ENCODE measurements around the gene ADSL.

The ADSL gene

DNA sequence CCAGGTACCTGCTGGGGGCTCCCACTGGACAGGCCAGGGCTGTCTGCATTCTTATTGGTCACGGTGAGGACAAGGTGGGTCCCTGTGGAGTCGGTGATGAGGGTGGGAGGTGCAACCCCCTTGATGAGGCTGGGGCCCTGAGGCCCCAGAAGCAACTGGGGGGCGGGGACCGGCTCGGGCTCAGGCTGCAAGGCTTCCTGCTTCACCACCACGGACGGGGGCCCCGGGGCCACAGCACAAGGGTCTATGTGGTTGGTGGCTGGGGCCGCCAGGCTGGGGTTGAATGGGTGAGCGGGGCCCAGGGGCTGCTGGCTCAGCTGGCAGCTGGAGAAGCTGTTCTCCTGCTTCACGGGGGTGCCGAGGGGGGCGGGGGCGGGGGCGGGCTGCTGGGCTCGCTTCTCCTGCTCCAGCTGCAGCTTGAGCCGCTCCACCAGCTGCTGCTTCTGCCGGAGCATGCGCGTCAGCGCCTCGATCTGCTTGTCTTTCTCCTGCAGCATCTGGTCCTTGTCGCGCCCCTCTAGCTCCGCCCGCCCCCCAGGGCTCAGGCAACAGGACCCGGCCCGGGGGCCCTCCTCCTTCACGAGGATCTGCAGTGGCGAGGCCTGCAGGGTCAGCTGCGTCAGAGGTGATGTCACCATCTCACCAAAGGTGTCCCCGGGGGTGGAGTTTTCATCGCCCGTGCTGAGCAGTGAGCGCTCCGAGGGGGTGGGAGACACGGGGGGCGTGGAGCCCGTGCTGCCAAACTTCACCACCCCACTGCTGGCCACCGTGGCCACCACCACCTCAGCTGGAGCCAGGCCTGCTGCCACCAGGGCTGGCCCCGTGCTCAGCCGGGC lies 72.3 kb downstream of the ADSL start:
- no peak for DNase-seq (ENCODE audit: low read depth)

DNA sequence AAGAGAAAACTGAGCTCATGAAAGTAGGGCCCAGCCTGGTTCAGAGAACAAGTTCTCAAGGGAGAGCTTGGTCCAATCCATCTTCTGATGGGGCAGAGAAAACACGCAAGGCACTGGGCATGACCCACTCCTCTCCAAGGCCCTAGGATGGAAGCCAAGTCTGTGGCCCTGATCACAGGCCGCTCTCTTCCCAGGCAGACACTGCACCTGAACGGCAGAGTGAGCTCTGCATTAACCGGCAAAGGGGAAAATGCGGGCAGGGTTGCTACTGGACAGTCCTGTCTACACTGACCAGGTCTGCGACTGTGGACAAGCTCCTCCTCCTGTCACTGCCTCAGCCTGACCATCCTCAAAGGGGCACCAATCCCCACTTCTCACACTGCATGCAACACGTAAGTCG lies 73.4 kb downstream of the ADSL start:
- no peak for DNase-seq (ENCODE audit: low read depth)

DNA sequence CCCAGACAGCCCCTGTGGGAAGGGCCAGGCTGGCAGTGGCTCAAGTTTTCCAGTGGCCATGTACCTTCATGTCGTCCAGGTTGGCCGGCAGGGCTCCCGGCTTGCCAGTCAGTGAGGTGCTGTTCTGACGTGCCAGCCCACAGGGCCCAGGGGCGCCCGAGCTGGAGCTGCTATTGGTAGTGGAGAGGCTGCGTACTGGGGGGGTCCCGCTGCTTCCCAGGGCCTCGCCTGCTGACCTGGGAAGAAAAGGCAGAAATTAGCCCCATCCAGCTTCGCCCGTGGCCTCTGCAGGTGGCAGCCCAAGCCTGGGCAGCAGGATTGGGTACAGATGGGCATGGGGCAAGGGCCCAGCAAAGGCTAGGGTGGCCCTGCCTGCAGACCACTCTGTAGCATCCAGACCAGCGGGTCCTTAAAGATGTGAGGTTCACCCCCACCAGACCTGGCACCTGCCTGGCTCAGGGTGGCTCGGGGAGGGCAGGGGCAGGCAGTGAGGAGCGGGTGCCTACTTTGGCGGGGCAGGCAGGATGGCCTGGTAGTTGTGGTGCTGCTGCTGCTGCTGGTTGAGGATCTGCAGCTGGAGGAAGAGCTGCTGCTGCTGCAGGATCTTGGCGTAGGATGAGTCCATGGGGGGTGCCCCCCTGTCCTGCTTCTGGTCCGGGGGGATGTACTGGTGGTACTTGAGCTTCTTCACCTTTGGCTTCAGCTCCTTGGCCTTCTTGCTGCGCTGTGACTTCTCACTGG lies 74.2 kb downstream of the ADSL start:
- DNase-seq (ENCODE audit: low read depth), result no peak

DNA sequence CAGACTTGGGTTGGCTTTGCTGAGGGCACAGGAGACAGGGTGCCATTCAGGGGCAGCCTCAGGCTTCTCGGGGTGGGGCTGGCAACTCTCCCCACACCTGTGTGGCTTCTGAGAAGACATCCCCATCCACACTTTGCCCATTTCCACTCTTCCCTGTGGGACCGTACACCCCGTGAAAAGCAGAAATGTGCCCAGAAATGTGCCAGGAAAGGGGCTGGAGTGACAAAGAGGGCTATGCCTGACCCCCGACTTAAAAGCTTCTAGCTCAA lies 74.7 kb downstream of the ADSL start:
- no peak for DNase-seq (ENCODE audit: low read depth)

DNA sequence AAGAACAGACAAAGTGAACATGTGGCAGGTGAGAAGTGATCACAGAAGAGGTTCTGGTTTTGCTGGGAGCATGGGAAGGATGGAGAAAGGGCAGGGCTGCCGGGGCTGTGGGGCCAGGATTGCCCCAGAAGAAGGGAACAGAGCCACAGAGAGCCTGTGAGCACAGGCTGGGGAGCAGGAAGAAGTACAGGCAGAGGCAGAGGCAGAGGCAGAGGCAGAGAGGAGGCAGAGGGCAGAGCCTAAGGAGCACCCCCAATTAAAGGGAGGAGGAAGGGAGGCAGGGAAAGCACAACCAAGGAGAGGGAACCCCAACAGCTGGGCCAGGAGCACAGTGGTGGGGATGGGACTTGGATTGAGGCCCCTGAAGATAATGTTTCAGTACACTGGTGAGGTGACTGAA lies 75.6 kb downstream of the ADSL start:
- no peak for DNase-seq (ENCODE audit: low read depth)

DNA sequence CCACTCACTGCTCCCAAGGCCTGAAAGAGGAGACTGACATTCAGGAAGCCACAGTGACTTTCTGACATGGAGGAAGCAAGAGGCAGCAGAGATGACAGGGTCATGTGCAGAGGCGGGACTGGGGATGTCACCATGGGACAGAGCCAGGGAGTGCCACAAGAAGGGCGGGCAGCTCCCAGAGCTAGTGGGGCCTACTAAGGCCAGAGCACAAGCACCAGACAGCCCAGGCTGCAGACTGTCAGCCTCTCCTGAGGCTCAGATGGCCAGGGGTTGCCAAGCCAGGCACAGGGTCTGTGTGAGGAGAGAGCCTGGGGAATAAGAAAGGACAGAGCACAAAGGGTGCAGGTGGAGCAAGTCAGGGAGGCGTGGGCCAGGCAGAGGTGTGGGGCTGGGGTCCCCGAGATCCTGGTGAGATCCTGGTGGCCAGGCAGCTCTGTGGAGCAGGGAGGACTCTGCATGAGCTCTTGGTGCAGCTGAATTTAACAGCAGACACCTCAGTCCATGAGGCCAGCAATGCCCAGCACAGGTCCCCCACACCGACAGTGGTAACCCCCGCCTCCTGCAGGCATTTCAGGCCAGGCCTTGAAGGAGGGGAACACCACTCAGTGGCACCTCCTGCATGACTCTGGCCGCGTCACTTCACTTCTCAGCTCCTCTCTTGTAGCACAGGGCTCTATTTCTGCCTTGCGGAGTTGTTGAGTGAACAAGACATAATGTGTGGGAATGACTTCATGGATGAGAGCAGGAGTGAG lies 76.4 kb downstream of the ADSL start:
- no peak for DNase-seq (ENCODE audit: low read depth)

DNA sequence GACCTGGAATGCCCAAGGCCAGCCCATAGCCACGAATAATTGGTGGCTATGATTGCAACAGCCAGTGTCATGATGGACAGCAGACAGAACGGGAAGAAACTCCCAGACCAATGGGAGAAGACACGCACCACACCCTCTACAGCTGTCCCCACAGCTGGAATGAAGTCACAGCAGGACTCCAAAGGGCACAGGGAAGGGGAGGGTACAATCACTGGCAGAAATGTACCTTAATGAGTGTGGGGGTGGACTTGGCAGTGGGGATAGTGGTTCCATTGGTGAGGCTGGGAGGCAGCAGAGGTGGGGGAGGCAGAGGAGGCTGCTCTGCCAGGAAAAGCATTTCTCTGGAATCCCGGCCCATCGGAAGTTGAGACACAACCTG lies 77.0 kb downstream of the ADSL start:
- DNase-seq (ENCODE audit: low read depth), result no peak

DNA sequence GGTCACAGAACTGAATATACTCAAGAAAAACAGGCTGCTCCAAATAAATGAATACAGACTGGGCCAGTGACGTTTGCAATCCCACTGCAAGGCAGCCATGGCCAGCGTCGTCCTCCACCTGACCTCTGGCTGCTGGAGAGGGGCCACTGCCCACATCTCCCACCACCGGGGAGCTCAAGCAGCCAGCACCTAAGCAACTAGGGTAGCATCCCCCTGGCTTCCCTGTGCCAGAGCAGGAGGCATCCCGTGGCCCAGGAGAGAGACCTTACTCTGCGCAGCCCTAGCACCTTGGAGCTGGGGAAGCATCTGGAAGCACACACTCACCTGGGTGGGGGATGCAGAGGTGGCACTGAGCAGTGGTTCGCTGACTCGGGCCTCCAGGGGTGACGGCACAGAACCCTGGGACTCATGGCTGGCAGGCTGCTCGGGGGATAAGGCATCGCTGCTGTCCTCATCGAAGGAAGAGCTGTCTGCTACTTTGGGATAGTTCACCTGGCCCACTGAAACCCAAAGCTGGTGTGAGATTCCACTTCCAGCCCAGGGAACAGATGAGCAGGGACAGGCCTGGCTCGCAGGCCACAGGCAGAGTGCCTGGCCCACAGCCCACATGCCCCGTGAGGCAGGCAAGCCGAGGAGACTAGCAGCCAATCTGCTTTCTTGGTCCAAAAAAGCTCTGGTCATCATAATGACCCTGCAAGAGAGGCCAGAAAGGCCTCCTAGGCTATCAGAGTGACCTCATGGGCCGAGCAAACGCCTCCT lies 77.8 kb downstream of the ADSL start:
- DNase-seq (ENCODE audit: low read depth), result no peak

DNA sequence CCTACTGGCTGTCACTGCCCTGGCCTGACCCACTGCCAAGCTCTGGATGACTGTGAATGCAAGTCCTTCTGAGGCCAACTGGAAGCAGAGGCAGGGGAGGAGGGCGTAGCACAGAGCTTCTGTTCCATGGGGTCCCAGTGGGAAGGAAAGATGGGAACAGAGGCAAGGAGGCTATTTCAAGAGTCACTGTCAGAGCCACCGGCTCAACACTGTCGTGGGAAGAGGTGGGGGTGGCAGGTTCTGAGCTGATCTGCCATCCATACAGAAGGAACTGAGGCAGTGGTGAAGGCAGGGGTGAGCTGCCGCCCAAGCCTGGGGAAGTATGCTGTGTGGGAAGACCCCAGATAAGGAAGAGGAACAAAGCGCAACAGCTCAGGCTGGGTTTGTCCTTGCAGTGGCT lies 78.8 kb downstream of the ADSL start:
- DNase-seq (ENCODE audit: low read depth), result no peak

DNA sequence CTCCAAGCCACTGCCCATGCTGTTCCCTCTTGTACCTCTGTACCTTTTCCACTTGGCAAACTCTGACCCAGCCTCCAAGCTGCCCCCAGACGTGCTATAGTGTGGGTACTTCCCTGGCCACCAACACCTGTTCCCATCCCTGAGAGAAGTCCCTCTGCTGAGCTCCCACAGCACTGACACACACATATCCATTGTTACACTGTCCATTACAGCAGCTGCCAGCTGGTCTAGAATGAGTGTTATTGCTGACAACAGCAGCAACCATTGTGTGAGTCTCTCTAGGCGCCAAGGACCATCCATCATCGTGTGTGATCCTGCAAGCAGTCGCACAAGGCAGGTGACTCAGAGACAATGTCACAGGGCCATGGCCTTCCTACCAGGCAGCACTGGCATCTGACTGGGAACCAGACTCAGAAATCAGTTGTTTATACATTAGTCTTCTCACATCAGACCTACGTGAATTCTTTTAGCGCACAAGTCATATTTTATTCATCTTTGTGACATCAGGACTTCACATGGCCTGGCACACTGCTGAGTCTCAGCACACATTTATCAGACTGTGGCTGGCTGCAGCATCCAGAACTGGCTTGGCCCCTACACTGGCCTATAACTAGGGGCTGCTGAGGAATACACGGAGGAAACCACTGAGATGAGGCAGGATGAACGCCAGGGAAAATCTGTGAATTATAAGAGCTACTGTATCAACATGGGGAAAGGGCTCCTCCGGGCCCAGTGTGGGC lies 80.5 kb downstream of the ADSL start:
- DNase-seq (ENCODE audit: low read depth), result no peak

DNA sequence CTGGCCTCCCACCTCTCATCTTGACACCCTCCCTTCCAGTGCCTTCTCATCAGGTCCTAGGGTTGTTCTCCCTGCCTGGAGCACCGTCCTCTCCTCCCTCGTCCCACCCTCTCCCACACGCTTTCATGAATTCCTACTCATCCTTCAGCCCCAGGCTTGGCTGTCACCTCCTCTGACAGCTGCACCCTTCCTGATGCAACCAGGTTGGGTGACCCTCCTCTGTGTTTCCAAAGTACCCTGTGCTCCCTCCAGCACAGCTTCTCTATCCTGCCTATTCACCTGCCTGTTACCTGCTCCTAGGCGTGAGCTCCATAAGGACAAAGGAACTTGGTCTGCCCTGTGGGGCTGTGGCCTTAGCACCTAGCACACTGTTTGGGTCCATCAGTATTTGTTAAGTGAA lies 82.5 kb downstream of the ADSL start:
- no peak for DNase-seq (ENCODE audit: low read depth)

DNA sequence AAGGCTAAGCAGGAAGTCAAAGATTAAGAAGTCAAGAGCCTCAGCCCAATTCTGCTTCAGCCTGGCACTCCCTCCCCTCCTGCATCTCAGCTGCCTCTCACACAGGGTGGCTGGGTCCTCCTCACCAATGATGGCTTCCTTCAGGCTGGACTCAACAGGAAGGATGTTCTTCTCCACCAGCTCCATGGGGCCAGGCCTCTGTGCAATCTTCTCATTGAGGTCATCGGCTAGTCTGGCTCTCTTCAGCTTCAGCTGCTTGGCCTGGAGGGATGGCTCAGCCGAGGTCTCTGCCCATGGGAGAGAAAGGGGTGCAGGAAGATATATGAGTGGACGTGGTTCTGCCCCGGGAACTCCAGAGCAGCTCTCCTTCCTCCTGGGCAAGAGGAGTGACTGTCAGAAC lies 83.2 kb downstream of the ADSL start:
- no peak for DNase-seq (ENCODE audit: low read depth)

DNA sequence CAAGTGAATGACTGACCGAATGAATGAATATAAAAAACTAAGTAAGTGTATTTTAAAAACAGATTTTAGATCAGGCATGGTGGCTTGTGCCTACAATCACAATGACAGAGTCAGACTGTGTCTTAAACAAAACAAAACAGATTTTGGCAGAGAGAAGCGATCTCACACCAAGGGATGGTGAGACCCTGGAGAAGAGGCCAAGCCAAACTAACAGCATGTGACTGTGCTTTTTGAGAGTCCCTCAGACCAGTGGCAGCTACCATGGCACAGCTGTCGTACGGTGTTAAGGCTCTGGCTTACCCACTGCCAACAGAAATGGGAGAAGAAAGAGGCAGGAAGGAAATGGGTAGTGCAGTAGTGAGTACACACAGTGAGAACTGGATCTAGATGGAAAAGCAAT lies 84.7 kb downstream of the ADSL start:
- no peak for DNase-seq (ENCODE audit: low read depth)

DNA sequence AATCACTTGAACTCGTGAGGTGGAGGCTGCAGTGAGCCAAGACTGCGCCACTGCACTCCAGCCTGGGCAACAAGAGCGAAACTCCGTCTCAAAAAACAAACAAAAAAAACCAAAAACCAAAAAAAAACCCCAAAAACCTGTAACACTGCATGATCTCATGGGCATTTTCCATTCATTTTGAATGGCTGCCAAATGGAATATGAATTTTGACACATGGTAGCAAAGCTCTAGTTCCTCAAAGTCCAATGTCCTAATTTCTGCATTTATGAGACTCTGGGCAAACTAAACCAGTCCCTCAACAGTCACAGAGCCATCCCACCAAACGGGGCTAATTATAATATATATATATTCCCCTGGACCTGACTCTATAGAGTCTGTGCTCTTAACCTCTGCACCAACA lies 85.9 kb downstream of the ADSL start:
- DNase-seq (ENCODE audit: low read depth), result no peak

DNA sequence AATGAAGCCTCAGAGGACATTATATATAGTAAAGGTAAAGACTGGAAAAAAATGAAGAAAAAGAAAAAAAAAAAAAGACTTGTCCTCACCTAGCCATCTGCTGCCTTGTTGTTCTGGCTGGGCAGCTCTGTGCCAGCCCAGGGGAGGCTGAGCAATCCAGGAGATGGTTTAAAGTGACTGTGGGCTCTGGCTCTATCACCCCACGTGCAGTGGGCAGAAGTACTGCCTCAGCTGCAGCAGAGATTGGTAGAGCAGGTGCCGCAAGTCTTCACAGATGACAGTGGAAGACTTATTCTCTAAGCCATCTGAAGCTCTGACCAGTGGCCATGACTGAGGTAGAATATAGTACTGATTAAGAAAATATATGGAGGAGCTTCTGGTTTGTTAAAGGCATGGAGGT lies 86.3 kb downstream of the ADSL start:
- no peak for DNase-seq (ENCODE audit: low read depth)

DNA sequence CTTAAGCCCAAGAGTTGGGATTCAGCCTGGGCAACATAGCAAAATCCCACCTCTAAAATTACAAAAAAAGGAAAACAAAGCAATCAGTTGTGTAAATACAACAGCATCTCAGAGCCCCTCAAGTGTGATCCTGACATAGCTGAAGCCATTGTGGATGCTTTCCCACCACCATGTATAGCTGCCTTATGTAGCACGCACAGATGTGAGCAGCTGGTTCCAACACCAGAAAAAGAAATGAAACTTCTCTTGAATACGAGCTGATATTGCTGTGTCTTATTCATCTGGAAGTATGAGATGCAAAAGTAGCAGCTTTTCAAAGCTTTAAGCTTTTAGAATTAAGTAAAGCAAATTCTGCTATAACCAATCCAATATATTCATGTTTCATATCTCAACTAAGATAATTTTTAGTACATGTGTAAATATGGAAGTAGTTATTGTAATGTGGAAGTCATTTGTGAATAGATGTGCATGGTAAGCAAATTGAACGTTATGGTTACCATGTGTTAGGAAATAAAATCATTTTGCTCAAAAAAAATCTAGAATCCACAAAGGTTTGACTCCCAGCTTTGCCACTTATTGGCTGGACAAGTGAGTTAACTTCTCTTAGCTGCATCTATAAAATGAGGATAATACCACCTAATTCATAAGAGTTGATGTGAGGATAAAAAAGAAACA lies 87.3 kb downstream of the ADSL start:
- no peak for DNase-seq (ENCODE audit: low read depth)

DNA sequence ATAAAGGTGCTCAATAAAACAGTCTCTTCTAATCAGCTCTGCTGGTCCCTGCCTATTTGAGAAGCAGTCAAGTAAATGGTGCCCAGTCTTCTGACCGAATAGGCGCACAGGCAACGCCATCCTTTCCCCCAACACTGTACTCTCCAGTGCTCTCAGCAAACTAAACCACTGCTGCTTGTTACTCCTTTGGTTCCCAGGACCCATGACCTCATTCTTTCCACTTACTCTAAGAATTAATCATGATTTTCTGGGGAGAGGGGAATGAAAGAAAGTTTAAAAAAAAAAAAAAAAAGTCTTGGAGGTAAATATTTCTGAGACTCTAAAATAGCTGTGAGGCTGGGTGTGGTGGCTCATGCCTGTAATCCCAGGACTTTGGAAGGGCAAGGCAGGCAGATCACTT lies 87.8 kb downstream of the ADSL start:
- DNase-seq (ENCODE audit: low read depth), result no peak

DNA sequence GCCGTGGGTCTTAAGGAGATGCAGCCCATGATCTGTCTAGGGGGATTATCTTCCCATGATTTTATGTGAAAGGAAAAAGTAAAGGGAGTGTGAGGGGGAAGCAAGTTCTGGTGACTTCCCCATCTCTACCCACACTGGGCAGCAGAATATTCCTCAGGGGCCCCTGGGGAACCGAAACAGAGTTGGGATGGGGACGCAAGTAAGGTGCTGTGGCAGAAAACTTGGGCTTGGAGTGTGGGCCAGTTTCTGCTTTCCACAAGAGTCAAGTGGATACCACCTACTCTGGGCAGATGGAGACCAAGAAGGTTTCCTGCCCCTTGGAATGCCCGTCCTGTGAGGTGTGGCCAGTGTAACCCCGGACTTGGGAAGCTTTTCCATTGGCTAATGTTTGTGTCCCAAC lies 88.4 kb downstream of the ADSL start:
- no peak for DNase-seq (ENCODE audit: low read depth)

DNA sequence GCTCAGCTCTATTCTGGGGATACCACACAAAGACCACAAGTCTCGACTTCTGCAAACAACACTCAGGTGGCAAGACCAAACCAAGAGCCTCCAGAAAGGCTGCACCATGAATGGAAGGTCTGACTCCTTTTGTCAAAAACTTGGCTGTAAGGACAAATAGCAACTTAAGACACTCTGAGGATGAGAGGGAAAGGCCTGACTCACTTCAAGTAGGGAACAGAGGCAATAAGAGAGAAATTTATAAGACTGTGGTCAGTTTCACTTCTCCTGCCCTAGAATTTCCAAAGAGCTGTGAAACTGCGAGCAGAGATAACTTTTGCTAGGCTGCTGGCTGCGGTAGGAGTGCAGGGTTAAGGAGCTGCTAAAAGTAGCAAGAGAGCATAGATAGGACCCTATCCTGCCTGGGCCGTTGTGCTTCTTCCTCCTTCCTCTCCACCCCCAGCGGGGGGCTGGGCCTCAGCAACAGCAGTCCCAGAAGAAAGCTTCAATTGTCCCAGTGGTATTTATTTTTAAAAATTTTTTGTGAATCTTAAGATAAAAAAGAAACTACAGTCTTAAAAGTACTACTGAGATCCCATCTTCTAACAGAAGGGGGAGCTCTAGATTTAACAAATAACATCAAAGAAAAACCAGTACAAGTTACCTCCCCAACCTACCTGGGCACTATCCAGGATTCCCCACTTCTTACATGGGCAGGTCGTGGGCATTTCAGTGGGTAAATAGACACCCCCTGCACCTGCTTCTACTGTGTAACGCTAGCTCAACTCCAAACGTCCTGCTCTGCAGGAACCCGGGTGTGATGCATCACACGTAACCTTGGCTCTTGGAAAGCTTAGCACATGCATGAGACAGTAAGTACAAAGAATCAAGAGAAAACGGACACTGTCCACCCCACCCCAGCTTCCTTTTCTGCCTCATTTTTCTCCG lies 90.5 kb downstream of the ADSL start:
- no peak for DNase-seq (ENCODE audit: low read depth)

All from activated T-cell treated with anti-CD3 and anti-CD28 coated beads for 1 hour (primary cell).